CD4-positive, alpha-beta T cell treated with Interleukin-2 at 100 ng/mL for 4 hours (primary cell): Measurements from ENCODE around the gene TTYH3.
"Not testable (repeated sequence)": the region's sequence is repeated elsewhere in the genome, so short reads cannot be mapped to it uniquely, and the experiment has no call there.

Source experiments
- DNase-seq: peaks from one replicate; pipeline ENCODE4 v3.0.0-alpha.2; 2020; ENCODE audit warnings: low spot score

The TTYH3 gene

GRCh38 chr7:2665359-2665791, 33.6 kb downstream of the TTYH3 start:
- DNase-seq, result no peak

GRCh38 chr7:2666155-2666554, 34.4 kb downstream of the TTYH3 start:
- DNase-seq, result no peak

GRCh38 chr7:2666588-2667250, 34.9 kb downstream of the TTYH3 start:
- no peak for DNase-seq

- DNase-seq, result no peak
Observed at GRCh38 chr7:2667843-2668242, 36.1 kb downstream of the TTYH3 start.

GRCh38 chr7:2668401-2668800, 36.6 kb downstream of the TTYH3 start:
- no peak for DNase-seq

GRCh38 chr7:2670171-2670570, 38.4 kb downstream of the TTYH3 start:
- DNase-seq, result no peak

- DNase-seq, result peak; percentile 66
Observed at GRCh38 chr7:2670720-2671391, 39.1 kb downstream of the TTYH3 start.

GRCh38 chr7:2673214-2673613, 41.4 kb downstream of the TTYH3 start:
- not testable (repeated sequence) for DNase-seq

GRCh38 chr7:2673934-2674333, 42.1 kb downstream of the TTYH3 start:
- DNase-seq, result no peak

- DNase-seq, result no peak
Observed at GRCh38 chr7:2675256-2675764, 43.5 kb downstream of the TTYH3 start.

GRCh38 chr7:2676576-2676975, 44.8 kb downstream of the TTYH3 start:
- not testable (repeated sequence) for DNase-seq

- DNase-seq, result not testable (repeated sequence)
Observed at GRCh38 chr7:2678454-2678853, 46.7 kb downstream of the TTYH3 start.

- DNase-seq, result not testable (repeated sequence)
Observed at GRCh38 chr7:2679135-2680127, 47.6 kb downstream of the TTYH3 start.

- DNase-seq, result no peak
Observed at GRCh38 chr7:2680256-2680655, 48.5 kb downstream of the TTYH3 start.

GRCh38 chr7:2680792-2681490, 49.2 kb downstream of the TTYH3 start:
- DNase-seq, result peak; percentile 50

GRCh38 chr7:2681929-2682799, 50.4 kb downstream of the TTYH3 start:
- no peak for DNase-seq

- DNase-seq, result no peak
Observed at GRCh38 chr7:2684501-2684900, 52.7 kb downstream of the TTYH3 start.

- no peak for DNase-seq
Observed at GRCh38 chr7:2686101-2686500, 54.3 kb downstream of the TTYH3 start.

- DNase-seq, result no peak
Observed at GRCh38 chr7:2687338-2687869, 55.6 kb downstream of the TTYH3 start.

GRCh38 chr7:2687881-2688318, 56.1 kb downstream of the TTYH3 start, which contains the start of gene AMZ1:
Gene AMZ1 (plus strand): TSS chr7:2688202. CDS start chr7:2700452, 12,250 bp downstream.
- DNase-seq, result no peak
